GM19328 (cell line): Measurements from ENCODE around the gene MCUR1.
"Not testable (repeated sequence)": the region's sequence is repeated elsewhere in the genome, so short reads cannot be mapped to it uniquely, and the experiment has no call there.

ENCODE experiments used
- ATAC-seq: cut with Tn5 transposase; IDR thresholded peaks from one replicate; pipeline ENCODE4 v1.9.1; 2021; ENCODE audit warnings: mild to moderate bottlenecking, moderate library complexity; ENCODE audit not compliant: unreplicated experiment

MCUR1 gene

GRCh38 chr6:13778028-13778427 is 36.3 kb downstream of the MCUR1 start:
- no peak for ATAC-seq

GRCh38 chr6:13776602-13777001 is 37.8 kb downstream of the MCUR1 start:
- no peak for ATAC-seq

- ATAC-seq = not testable (repeated sequence)
Observed at GRCh38 chr6:13775466-13775865, 38.9 kb downstream of the MCUR1 start.

GRCh38 chr6:13772358-13773030 is 41.9 kb downstream of the MCUR1 start:
- ATAC-seq = not testable (repeated sequence)

GRCh38 chr6:13769655-13770053 is 44.7 kb downstream of the MCUR1 start:
- ATAC-seq = no peak

- ATAC-seq = no peak
Observed at GRCh38 chr6:13769034-13769654, 45.2 kb downstream of the MCUR1 start.

GRCh38 chr6:13767121-13767808 is 47.1 kb downstream of the MCUR1 start:
- ATAC-seq = no peak

- no peak for ATAC-seq
Observed at GRCh38 chr6:13766201-13766634, 48.1 kb downstream of the MCUR1 start.

GRCh38 chr6:13765570-13765969 is 48.8 kb downstream of the MCUR1 start:
- ATAC-seq = no peak

- no peak for ATAC-seq
Observed at GRCh38 chr6:13764996-13765395, 49.4 kb downstream of the MCUR1 start.

GRCh38 chr6:13763740-13764381 is 50.5 kb downstream of the MCUR1 start:
- no peak for ATAC-seq

GRCh38 chr6:13762611-13763441 is 51.5 kb downstream of the MCUR1 start:
- ATAC-seq = no peak

- ATAC-seq = no peak
Observed at GRCh38 chr6:13761361-13762036, 52.9 kb downstream of the MCUR1 start.

- no peak for ATAC-seq
Observed at GRCh38 chr6:13760307-13761304, 53.8 kb downstream of the MCUR1 start.

- no peak for ATAC-seq
Observed at GRCh38 chr6:13759025-13759424, 55.3 kb downstream of the MCUR1 start.

GRCh38 chr6:13754644-13755043 is 59.7 kb downstream of the MCUR1 start:
- no peak for ATAC-seq

- ATAC-seq = no peak
Observed at GRCh38 chr6:13743736-13744127, 70.6 kb downstream of the MCUR1 start.

- ATAC-seq = no peak
Observed at GRCh38 chr6:13742961-13743735, 71.2 kb downstream of the MCUR1 start.
